GM18526 (cell line): Measurements from ENCODE around the gene HYPK.

ENCODE experiments used
- POLR2A ChIP-seq: IDR thresholded peaks from 3 replicates; pipeline ENCODE4 v1.6.1; 2011; ENCODE audit not compliant: insufficient read length; ENCODE audit errors: extremely low read depth

Gene HYPK

DNA sequence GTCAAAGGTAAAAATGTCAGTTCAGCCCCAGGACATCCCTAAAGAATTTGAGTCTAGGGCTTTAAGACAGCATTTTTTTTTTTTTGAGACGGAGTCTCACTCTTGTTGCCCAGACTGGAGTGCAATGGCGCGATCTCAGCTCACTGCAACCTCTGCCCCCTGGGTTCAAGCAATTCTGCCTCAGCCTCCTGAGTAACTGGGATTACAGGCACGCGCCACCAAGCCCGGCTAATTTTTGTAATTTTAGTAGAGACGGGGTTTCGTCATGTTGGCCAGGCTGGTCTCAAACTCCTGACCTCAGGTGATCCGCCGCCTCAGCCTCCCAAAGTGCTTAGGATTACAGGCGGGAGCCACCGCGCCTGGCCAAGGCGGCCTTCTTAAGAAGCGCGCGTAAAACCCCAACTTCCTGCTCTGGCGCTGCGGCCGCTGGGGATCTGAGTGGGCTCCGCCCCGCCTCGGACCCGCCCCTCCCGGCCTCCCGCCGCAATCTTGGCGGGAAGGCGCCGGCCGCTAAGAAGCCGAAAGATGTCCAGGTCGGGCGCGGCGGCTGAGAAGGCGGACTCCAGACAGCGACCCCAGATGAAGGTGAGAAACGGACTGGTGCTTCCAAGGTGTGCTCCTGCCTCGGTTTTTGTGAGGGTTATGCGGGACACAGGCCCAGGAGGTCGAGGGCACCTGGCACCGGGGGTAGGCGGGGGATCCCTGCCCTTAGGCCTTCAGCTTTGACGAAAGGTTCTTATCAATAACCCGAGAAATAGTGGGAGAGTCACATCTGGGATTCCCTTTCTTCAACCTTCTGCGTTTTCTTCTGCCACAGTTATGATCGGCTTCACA is 26.3 kb downstream of the HYPK start, which contains the start of gene WDR76:
TSS of gene WDR76 (plus strand) at position 495 of the 834 bp plus-strand sequence. CDS start at position 526, 31 bp downstream.
- peak; percentile 63 for TF ChIP-seq POLR2A

DNA sequence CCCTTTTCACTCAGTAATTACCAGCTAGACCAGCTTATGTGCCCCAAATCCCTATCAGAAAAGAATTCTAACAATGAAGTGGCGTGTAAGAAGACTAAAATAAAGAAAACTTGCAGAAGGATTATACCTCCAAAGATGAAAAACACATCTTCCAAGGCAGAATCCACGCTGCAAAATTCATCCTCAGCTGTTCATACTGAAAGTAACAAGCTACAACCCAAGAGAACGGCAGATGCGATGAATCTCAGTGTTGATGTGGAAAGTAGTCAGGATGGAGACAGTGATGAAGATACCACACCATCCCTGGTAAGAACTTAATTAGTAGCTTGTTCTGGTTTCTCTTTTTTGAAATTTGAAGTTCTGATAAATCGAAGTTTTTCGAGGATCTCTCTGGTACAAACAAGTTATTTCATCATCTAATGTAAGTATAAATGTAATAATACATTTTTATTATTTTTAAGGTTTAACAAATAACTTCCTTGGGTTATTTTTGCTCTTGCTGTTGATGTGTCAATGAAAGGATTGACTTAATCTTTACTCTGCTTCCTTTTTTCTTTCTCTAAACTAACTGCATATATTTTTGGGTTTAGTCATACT is 27.8 kb downstream of the HYPK start:
- no peak for TF ChIP-seq POLR2A

DNA sequence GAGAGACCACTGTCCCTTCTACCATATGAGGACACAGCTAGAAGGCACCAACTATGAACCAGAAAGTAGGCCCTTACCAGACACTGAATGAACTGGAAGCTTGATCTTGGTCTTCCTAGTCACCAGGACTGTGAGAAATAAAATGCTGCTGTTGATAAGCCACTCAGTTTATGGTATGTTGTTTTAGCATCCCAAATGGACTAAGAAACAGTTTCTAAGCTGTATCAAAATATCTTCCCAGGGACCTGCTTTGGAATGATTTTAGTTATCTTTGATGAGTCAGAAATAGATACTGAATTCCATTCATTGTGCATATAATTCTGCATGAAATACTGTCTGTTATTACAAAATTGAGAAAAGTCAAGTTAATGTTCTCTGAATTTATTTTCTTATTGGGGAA is 45.0 kb downstream of the HYPK start:
- TF ChIP-seq POLR2A, result no peak

DNA sequence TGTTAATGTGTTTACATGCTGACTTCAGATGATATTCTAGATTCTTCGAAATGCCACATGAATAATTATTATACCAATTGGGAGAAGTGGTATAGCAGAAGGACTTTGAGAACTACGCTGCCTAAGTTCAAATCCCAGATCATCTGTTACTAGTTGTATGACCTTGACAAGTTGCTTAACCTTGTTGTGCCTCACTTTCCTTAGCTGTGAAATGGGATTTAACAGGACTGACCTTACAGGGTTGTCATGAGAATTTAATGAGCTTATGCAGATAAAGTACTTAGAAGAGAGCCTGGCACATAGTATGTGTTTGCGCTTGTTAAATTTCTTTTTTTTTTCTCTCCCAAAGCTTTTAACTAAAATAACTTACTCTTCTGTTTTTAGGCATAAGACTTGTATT is 50.9 kb downstream of the HYPK start:
- TF ChIP-seq POLR2A, result no peak

DNA sequence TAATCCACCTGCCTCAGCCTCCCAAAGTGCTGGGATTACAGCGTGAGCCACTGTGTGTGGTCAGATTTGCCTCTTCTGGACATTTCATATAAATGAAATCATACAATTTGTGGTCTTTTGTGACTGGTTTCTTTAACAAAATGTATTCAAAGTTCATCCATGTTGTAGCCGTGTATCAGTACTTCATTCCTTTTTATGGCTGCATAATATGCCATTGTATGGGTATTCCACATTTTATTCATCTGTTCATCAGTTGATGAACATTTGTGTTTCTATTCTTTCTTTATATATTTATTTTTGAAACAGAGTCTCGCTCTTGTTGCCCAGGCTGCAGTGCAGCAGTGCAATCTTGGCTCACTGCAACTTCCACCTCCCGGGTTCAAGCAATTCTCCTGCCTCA is 52.2 kb downstream of the HYPK start:
- TF ChIP-seq POLR2A, result no peak
